Measurements from ENCODE around the gene MIB2. TPM values are rescaled to one million over a fixed set of nuclear protein-coding genes. Genes with fewer than 3 reads are reported as not detected.

The MIB2 gene
- total RNA-seq, 1 experiment from 2014 or later = 22.7 TPM

Other genes starting within 250 kb of the MIB2 start
- 136 and 146 TPM in 2 replicates for gene AURKAIP1, start 240.3 kb upstream of the MIB2 start, total RNA-seq (2014; rRNA removed; shearing (Covaris generic))
- gene CCNL2, start 216.2 kb upstream of the MIB2 start, total RNA-seq (2014; rRNA removed; shearing (Covaris generic)) = 67.7 and 78.7 TPM in 2 replicates
- gene MRPL20, start 208.2 kb upstream of the MIB2 start, total RNA-seq (2014; rRNA removed; shearing (Covaris generic)) = 112 and 124 TPM in 2 replicates
- not detected in 2 replicates for gene ANKRD65, start 194.2 kb upstream of the MIB2 start, total RNA-seq (2014; rRNA removed; shearing (Covaris generic))
- 11.7 and 15.3 TPM in 2 replicates for gene VWA1, start 179.8 kb upstream of the MIB2 start, total RNA-seq (2014; rRNA removed; shearing (Covaris generic))
- gene ATAD3C, start 165.8 kb upstream of the MIB2 start, total RNA-seq (2014; rRNA removed; shearing (Covaris generic)) = 0.05 TPM in 1 of 2 replicates, not detected in the other
- 31.3 and 36.3 TPM in 2 replicates for gene ATAD3B, start 143.7 kb upstream of the MIB2 start, total RNA-seq (2014; rRNA removed; shearing (Covaris generic))
- 32.1 and 36.5 TPM in 2 replicates for gene ATAD3A, start 103.3 kb upstream of the MIB2 start, total RNA-seq (2014; rRNA removed; shearing (Covaris generic))
- 0.29 TPM in 1 of 2 replicates, not detected in the other for gene TMEM240, start 74.9 kb upstream of the MIB2 start, total RNA-seq (2014; rRNA removed; shearing (Covaris generic))
- 56.5 TPM in 2 replicates for gene SSU72, start 40.6 kb upstream of the MIB2 start, total RNA-seq (2014; rRNA removed; shearing (Covaris generic))
- gene FNDC10, start 15.4 kb upstream of the MIB2 start, total RNA-seq (2014; rRNA removed; shearing (Covaris generic)) = 6.6 and 7.1 TPM in 2 replicates
- not detected in 2 replicates for gene MMP23B, start 16.7 kb downstream of the MIB2 start, total RNA-seq (2014; rRNA removed; shearing (Covaris generic))
- gene CDK11B, start 43.5 kb downstream of the MIB2 start, total RNA-seq (2014; rRNA removed; shearing (Covaris generic)) = 4.4 and 6.6 TPM in 2 replicates
- gene SLC35E2B, start 77.3 kb downstream of the MIB2 start, total RNA-seq (2014; rRNA removed; shearing (Covaris generic)) = 7.7 and 9.0 TPM in 2 replicates
- 4.4 and 6.7 TPM in 2 replicates for gene CDK11A, start 108.9 kb downstream of the MIB2 start, total RNA-seq (2014; rRNA removed; shearing (Covaris generic))
- 32.8 and 33.4 TPM in 2 replicates for gene NADK, start 163.0 kb downstream of the MIB2 start, total RNA-seq (2014; rRNA removed; shearing (Covaris generic))

Data from SK-MEL-5 (cell line).